Stimulated activated effector memory CD8-positive, alpha-beta T cell treated with anti-CD3 and anti-CD28 coated beads, Interleukin-12 subunit alpha, Interleukin-12 subunit beta, amount 100 ng/mL, for 72 hours (primary cell): ENCODE results near the gene SHISA7.
"Not testable (repeated sequence)": the region's sequence is repeated elsewhere in the genome, so short reads cannot be mapped to it uniquely, and the experiment has no call there.

Experiments used
- ATAC-seq: fragments of 150-1000 bp; cut with Tn5 transposase; 2 replicates; pipeline ENCODE4 v1.10.0; 2021
- DNase-seq, 2 donors: peaks; one replicate each; pipeline ENCODE4 v3.0.0; 2021 to 2022; ENCODE audit warnings: low spot score in 2 of 2
- H3K27ac Mint-ChIP-seq: one replicate; pipeline ENCODE4 v1.8.0; 2022; ENCODE audit warnings: mild to moderate bottlenecking, mixed read lengths
- H3K36me3 Mint-ChIP-seq: one replicate; pipeline ENCODE4 v1.8.0; 2022; ENCODE audit warnings: mild to moderate bottlenecking, mixed read lengths
- H3K4me1 Mint-ChIP-seq: one replicate; pipeline ENCODE4 v1.8.0; 2022; ENCODE audit warnings: mixed read lengths
- H3K4me3 Mint-ChIP-seq: one replicate; pipeline ENCODE4 v1.8.0; 2022; ENCODE audit warnings: mild to moderate bottlenecking, mixed read lengths
- H3K9me3 Mint-ChIP-seq: one replicate; pipeline ENCODE4 v1.8.0; 2022; ENCODE audit warnings: mixed read lengths

The SHISA7 gene

DNA sequence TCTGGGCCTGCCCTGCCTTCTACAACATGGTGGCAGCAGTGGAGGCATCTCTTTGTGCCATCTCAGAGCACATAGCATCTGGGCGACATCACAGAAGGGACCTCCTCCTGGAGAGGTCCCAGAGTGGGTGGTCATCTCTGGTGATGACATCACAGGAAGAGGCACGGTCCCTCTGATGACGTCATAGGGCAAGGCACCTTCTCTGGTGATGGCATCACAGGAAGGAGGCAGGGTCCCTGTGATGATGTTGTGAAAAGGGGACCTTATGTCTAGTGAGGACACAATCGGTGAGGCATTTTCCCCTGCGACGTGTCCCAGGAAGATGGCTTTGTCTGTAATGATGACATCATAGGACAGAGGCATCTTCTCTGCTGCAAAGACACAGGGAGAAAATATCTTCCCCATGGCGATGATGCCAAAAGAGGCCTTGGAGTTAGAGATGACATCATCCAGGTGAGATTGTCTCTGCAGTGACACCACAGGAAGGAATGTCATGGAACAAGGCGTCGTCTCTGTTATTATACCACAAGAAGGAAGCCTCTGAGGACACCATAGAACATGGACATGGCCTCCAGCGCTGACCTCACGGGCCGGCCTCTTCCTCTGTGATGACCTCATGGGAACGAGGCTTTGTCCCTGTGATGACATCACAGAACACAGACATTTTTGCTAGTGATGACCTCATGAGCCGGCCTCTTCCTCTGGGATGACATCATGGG is 10.7 kb downstream of the SHISA7 start:
- H3K27ac Mint-ChIP-seq, result no peak overlapping the region
- no peak for ATAC-seq

DNA sequence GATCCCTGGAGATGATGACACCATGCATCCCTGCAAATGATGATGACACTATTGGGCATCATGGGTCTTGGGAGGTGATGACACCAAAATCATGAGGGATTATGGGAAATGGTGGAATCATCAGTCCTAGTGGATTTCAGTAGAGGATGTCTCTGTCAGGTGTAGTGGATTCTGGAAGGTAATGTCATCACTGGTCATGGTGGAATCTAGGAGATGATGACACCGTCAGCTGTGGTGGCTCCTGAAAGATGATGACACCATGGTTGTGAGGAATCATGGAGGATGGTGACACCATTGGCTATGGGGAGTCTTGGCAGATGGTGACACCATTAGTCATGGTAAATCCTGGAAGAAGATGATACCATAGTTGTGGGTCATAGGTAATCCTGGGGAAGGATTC is 11.9 kb downstream of the SHISA7 start:
- H3K9me3 Mint-ChIP-seq, result no peaks in the 10 kb centered on the region
- ATAC-seq (no peak), DNase-seq (no peak)
- no peaks in the 10 kb centered on the region for H3K4me1 Mint-ChIP-seq
- H3K36me3 Mint-ChIP-seq, result no peaks in the 10 kb centered on the region
- no peak overlapping the region for H3K4me3 Mint-ChIP-seq
- H3K27ac Mint-ChIP-seq, result no peak overlapping the region

More for the DNA sequence above, 10.7 kb downstream of the SHISA7 start:
- Mint-ChIP-seq H3K4me1 (no peaks in the 10 kb centered on the region), H3K4me3 (no peak overlapping the region), H3K9me3 (no peaks in the 10 kb centered on the region), H3K36me3 (no peaks in the 10 kb centered on the region)
- no peak for DNase-seq

DNA sequence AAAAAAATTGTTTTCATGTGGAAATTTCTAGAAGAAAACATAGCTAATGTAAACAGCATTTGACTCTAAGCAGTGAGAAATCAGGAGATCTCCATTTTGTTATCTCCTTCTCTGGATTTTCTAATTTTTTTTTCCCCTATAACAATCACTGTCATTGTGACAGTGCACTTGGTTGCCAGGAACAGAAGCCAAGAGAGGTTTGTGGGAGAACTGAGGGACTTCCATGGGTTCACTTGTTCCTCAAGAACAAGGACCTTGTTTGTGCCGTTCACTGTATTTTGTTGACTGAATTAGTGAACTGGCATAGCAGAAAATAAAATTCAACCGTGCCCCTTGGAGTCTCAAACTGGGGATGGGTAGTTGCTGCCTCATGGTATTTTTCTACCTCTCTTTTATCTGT is 17.1 kb downstream of the SHISA7 start:
- Mint-ChIP-seq H3K4me3 (no peak overlapping the region), H3K4me1 (peaks cover 6% of the 10 kb centered on the region), H3K27ac (no peak overlapping the region), H3K9me3 (no peaks in the 10 kb centered on the region), H3K36me3 (no peaks in the 10 kb centered on the region)
- no peak for DNase-seq
- no peak for ATAC-seq

DNA sequence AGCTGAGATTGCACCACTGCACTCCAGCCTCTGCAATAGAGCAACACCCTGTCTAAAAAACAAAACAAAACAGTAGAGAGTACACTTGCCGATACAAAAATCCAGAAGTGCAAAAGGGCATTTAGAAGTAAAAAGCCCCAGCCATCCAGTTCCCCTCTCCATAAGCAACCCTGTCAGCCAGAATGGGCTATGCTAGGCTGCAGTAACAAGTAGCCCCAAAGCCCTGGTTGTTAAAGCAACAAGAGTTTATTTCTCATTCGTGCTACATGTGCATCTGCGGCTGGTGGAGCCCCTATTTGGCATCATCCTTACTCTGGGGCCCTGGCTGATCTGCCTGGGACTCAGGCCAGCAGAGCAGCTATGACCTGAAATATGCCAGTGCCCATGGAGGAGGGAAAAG is 18.6 kb downstream of the SHISA7 start:
- no peaks in the 10 kb centered on the region for H3K9me3 Mint-ChIP-seq
- H3K27ac Mint-ChIP-seq, result no peak overlapping the region
- H3K36me3 Mint-ChIP-seq, result no peaks in the 10 kb centered on the region
- ATAC-seq (no peak), DNase-seq (no peak)
- peaks cover 6% of the 10 kb centered on the region for H3K4me1 Mint-ChIP-seq
- H3K4me3 Mint-ChIP-seq, result no peak overlapping the region

DNA sequence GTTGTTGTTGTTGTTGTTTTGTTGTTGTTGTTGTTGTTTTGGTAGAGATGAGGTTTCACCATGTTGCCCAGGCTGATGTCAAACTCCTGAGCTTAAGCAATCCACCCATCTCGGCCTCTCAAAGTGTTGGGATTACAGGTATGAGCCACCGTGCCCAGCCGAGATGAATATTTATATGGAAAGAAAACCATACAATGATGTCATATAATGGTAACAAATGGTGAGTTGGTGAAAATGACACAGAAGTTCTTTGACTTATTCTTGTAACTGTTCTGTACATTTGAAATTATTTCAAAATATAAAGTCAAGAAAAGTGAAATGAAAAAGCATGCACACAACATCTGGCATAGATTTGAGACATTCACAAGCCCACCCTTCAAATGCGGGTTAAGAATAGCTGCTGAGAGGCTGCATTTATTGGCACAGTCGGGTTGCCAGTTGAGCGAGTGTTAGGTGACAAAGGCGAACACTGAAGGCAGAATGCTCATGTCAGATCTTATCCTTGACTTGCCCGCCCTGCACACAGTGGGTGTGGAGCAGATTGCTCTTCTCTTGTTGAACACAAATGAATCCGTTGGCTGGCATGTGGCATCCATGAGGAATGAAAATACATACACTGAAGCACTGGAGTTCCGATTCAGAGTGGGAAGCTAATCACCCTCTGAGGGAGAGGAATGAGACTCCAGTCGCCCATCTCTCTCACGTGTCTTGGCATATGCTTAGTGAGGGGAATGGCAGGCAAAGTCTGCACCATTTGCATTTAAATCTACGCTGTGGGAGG is 19.7 kb downstream of the SHISA7 start:
- no peak overlapping the region for H3K4me3 Mint-ChIP-seq
- H3K4me1 Mint-ChIP-seq, result peaks cover 6% of the 10 kb centered on the region
- ATAC-seq (no peak), DNase-seq (no peak)
- H3K27ac Mint-ChIP-seq, result no peak overlapping the region
- H3K9me3 Mint-ChIP-seq, result no peaks in the 10 kb centered on the region
- H3K36me3 Mint-ChIP-seq, result no peaks in the 10 kb centered on the region

DNA sequence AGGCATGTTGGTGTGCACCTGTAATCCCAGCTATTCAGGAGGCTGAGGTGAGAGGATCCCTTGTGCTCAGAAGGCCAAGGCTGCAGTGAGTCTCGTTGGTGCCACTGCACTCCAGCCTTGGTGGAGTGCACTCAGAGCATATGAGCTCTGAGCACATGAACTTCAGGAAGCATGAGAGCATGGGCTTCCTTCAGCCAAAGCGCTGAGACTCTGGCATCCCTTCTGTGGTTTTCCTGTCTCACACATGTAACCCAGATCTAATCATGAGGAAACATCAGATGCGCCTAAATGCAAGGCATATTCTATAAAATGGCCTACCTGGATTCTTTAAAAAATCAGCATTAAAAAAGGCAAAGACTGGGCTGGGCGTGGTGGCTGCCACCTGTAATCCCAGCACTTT is 21.8 kb downstream of the SHISA7 start:
- DNase-seq, H3K27ac Mint-ChIP-seq, H3K4me3 Mint-ChIP-seq, H3K36me3 Mint-ChIP-seq, H3K9me3 Mint-ChIP-seq, H3K4me1 Mint-ChIP-seq: not testable (repeated sequence)
- ATAC-seq, result peak; percentile 48

DNA sequence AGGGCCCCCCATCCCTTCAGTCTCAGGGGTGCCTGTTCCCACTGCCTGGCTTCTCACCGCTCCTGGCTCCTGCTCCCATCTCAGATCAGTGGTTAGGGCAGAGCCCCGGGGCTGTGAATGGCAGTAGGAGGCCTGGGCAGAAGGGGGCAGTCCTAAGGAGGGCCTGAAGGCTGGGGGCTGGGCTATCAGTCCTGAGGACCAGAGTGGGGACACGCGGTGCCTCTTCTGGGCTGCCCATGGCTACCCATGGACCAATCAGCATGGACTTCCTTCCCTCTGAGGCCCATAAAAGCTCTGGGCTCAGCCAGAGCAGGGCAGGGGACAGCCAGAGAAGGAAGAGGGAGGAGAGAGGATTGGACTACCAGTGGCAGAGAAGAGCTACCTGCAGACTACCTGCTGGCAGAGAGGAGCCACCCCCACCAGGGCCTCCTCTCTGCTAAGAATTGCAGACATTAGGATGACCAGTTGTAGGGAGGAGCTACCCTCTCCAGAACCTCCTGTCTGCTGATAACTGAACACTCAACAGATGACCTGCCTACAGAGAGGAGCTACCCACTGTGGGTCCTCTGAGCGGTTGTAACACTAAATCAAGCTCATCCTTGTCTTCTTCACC is 23.4 kb downstream of the SHISA7 start:
- Mint-ChIP-seq H3K9me3 (no peaks in the 10 kb centered on the region), H3K4me3 (no peak overlapping the region), H3K4me1 (peaks cover 6% of the 10 kb centered on the region), H3K36me3 (no peaks in the 10 kb centered on the region), H3K27ac (no peak overlapping the region)
- ATAC-seq, result no peak
- DNase-seq, result no peak

DNA sequence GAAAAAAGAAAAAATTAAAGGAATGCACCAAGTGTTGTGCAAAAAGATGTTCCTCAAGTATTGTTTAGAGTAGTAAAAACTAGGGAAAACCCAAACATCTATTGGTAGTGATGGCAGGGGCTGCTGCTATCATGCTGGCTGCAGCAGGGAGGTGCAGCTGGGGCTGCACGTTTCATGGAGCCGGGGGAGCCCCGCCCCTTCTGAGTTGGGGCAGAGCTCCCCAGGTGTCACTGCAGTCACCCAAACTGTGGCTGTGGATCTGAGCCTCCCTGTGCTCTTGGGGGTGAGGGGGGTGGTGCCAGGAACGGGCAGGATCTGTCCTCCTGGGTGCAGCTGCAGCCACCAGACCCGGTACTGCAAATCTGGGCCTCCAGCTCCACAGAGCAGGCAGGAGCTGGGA is 24.0 kb downstream of the SHISA7 start:
- Mint-ChIP-seq H3K36me3 (no peaks in the 10 kb centered on the region), H3K27ac (no peak overlapping the region), H3K9me3 (no peaks in the 10 kb centered on the region)

DNA sequence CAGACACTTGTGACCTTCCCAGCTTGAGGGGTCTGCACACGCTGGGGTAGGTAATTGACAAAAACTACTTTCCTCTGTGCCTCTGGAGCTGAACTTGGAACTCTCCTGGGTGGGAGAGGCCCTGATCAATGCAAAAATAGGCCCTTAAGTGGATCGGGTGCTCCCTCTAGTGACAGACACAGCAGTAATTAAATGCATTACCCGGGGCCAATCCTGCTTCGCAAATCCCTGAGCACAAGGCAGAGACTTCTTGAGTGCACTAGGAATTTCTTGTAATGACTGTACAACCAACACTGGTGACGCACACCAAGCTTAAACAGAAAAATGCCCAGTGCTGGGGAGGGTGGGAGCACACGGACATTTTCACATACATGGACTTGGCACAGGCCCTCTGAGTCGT is 24.9 kb downstream of the SHISA7 start:
- Mint-ChIP-seq H3K36me3 (no peaks in the 10 kb centered on the region), H3K9me3 (no peaks in the 10 kb centered on the region), H3K4me1 (peaks cover 6% of the 10 kb centered on the region), H3K27ac (no peak overlapping the region), H3K4me3 (no peak overlapping the region)
- DNase-seq (peak; percentile 29 to 67), ATAC-seq (peak; percentile 80)

More for the DNA sequence above, 24.0 kb downstream of the SHISA7 start:
- no peak for ATAC-seq
- no peak for DNase-seq
- H3K4me3 Mint-ChIP-seq, result no peak overlapping the region
- H3K4me1 Mint-ChIP-seq, result peaks cover 6% of the 10 kb centered on the region

DNA sequence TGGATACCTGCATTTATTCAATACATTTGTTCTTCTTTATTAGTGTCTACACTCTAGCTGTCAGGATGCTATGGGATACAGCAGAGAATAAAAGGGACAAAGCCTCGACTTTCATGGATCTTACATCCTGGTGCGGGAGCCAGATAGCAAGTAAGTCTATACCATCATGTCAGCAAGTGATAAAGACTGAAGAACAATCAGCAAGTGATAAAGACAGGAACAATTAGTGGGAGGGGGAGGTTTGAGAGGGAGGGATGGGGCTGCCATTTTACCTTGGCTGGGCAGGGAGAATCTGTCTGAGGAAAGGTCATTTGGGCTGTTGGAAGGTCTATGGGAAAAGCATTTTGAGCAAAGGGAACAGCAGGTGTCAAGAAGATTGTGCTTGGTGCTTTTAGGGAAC is 32.9 kb downstream of the SHISA7 start:
- DNase-seq (no peak), ATAC-seq (no peak)
- no peak overlapping the region for H3K27ac Mint-ChIP-seq
- peaks cover 29% of the 10 kb centered on the region for H3K4me1 Mint-ChIP-seq
- no peaks in the 10 kb centered on the region for H3K9me3 Mint-ChIP-seq
- H3K4me3 Mint-ChIP-seq, result no peak overlapping the region
- peaks cover 34% of the 10 kb centered on the region for H3K36me3 Mint-ChIP-seq

DNA sequence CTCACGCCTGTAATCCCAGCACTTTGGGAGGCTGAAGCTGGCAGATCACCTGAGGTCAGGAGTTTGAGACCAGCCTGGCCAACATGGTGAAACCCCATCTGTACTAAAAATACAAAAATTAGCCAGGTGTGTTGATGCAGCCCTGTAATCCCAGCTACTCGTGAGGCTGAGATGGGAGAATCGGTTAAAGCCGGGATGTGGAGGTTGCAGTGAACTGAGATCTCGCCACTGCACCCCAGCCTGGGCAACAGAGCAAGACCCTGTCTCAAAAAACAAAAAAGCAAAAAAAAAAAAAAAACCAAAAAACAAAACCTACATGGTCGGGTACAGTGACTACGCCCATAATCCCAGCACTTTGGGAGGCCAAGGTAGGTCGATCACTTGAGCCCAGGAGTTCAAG is 33.9 kb downstream of the SHISA7 start:
- not testable (repeated sequence) for ATAC-seq, DNase-seq, H3K9me3 Mint-ChIP-seq
- Mint-ChIP-seq H3K4me1 (peaks cover 29% of the 10 kb centered on the region), H3K4me3 (peak overlapping the region; percentile 87), H3K36me3 (peaks cover 44% of the 10 kb centered on the region), H3K27ac (peak overlapping the region; percentile 99)

DNA sequence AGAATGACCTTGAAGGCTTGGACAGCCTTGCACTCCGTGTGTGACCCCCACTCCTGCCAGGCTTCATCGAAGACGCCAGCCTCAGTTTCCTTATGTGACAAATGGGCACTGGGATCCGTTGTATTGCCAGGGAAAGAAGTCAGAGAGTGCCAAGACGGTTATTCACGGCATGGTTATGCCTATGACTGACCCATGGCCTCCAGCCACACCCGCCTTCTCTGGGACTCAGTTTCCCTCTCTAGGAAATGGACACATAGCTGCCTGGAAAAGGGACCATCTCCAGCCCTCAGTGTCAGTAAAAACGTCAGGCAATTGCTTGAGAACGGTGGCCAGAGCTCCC is 34.6 kb downstream of the SHISA7 start:
- Mint-ChIP-seq H3K4me1 (peaks cover 29% of the 10 kb centered on the region), H3K9me3 (no peaks in the 10 kb centered on the region), H3K27ac (peak overlapping the region; percentile 99), H3K36me3 (peaks cover 51% of the 10 kb centered on the region), H3K4me3 (peak overlapping the region; percentile 87)
- no peak for DNase-seq
- no peak for ATAC-seq

DNA sequence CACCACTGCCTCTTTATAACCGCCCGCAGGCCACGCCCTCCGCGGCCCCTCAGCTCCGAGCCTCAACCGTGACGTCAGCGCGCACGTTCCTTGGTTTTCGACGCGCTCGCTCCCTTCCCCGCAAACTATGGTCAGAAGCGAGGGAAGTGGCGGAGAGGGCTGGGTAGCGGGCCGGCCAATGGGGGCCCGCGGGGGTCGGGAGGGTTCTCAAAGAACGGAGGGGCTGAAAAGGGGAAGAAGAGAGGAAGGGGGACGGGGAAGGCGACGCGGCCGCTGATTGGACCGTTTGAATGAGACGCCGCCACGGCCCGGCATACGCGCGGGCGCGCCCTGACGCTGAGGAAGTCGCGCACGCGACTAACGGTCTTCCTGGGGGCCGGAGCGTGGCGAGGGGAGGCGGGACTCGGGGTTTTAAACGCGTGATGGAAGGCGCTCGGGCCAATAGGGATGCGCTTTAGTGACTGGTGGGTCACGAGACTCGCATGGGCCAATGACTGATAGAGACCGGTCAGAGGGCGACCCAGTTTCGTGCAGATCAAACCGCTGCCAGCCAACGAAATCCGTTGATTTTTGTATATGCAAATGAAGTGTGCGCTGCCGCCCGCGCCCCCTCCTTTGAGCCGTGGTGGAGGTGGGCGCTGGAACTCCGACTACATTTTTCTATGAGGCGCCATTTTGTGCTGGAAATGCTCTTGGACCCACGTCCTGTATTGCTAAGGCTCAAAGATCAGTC is 35.1 kb downstream of the SHISA7 start:
- peak; percentile 94 for ATAC-seq
- H3K4me3 Mint-ChIP-seq, result peak overlapping the region; percentile 87

DNA sequence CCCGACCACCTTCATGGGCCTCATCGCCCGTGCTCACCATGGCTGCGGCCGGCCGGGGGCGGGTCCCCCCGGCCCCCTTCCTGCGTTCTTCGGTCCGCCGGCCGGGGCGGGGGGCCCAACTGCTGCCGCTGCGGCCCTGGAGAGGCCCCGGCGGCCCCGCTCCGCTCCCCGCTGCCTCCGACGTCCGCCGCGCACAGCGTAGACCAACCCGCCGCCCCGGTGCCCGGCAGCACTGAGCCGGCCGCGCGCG is 35.6 kb downstream of the SHISA7 start, which contains the start of gene UBE2S:
TSS of gene UBE2S (minus strand) at position 239 of the 250 bp plus-strand sequence. CDS start at position 40, 199 bp downstream.
- H3K27ac Mint-ChIP-seq, result peak within 1 kb of the TSS; percentile 99
- H3K9me3 Mint-ChIP-seq, DNase-seq, ATAC-seq: not testable (repeated sequence)
- peak within 1 kb of the TSS; percentile 87 for H3K4me3 Mint-ChIP-seq
- H3K36me3 Mint-ChIP-seq, result peaks cover 61% of the 10 kb centered on the region
- peaks cover 37% of the 10 kb centered on the region for H3K4me1 Mint-ChIP-seq

More for the DNA sequence above, 35.1 kb downstream of the SHISA7 start:
- no peaks in the 10 kb centered on the region for H3K9me3 Mint-ChIP-seq
- DNase-seq, result peak; percentile 95 to 98
- H3K4me1 Mint-ChIP-seq, result peaks cover 34% of the 10 kb centered on the region
- peaks cover 56% of the 10 kb centered on the region for H3K36me3 Mint-ChIP-seq
- H3K27ac Mint-ChIP-seq, result peak overlapping the region; percentile 99

DNA sequence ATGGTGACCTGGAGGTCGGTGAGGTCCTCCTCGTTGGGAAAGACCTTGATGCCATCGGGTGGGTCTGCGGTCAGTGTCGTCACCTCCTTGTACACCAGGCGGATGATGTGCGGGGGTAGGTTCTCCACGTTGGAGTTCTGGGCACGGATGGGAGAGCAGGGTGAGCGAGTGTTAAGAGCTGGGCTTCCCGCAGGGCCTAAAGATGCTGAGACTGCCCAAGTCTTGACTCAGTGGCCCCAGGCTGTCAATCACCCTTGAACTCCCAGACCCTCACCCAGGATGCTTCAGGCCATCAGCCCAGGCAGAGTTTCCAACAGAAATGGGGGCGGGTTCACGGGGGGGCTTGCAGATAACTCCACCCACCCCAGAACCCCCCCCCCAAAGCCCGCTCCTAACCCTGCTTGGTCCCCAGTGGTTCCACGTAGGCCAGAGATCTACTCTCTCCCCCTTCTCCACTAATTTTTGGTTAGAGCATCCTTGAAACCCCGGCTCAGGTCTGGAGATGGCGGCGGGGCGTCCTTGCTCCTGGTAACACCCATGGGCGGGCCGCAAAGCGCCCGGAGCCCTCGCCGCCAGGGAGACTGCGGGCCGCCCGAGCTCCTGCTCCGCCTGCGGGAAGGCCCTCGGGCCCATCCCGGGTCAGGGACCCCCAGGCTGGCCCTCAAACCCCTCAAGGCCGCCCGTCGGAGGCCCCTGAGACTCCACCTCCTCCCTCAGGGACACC is 36.1 kb downstream of the SHISA7 start:
- peak; percentile 2 for ATAC-seq
- DNase-seq, result no peak
- H3K27ac Mint-ChIP-seq, result peak overlapping the region; percentile 99
- H3K36me3 Mint-ChIP-seq, result peaks cover 66% of the 10 kb centered on the region
- peaks cover 37% of the 10 kb centered on the region for H3K4me1 Mint-ChIP-seq
- H3K9me3 Mint-ChIP-seq, result no peaks in the 10 kb centered on the region
- peak overlapping the region; percentile 87 for H3K4me3 Mint-ChIP-seq
